Measurements from ENCODE around the gene CHRNA10.

The CHRNA10 gene

DNA sequence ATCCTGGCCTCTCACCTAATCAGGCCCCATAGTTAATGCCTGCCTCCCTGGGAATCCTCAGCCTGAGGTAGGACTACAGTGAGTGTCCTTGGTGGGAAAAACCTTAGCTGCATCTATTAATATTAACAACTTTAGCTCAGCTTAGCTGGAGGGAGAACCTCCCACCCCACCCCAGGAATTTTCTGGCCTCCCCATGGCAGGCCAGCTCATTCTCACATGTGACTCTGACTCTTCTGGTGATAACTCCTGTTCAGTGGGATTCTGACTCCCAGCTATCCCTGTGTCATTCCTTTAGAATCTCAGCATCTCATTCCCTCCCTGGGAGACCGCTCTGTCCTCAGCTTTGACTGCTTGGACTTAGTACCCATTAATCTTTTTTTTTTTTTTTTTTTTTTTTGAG, 43.9 kb downstream of the CHRNA10 start:
- no peak for DNase-seq

DNA sequence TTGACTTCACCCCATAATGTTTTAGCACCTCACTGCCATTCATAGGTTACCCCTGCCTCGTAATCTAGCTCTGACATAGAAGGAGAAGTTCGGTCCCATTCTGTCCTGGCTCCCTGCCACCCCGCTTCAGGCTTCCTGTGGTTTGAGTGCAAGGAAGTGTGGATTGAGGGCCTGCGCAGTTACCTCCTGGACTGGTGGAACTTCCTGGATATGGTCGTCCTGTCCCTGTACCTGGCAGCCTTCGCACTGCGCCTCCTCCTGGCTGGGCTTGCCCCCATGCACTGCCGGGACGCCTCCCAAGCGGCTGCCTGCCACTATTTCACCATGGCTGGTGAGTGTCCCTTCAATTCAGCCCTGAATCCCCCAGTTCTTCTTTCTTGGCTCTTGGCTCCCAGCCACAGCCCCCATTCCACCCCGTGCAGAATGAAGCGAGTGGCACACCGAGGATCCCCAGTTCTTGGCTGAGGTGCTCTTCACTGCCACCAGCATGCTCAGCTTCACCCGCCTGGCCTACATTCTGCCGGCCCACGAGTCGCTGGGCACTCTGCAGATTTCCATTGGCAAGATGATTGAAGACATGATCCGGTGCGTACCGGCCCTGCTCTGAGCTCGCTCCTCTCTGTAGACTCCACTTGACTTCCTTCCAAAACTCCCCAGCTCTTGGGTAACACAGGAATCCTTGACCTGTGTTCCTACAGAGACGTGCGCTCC, 44.8 kb downstream of the CHRNA10 start:
- DNase-seq, result no peak

- DNase-seq, result no peak
Observed at GRCh38 chr11:3623767-3624458, 47.3 kb downstream of the CHRNA10 start.

DNA sequence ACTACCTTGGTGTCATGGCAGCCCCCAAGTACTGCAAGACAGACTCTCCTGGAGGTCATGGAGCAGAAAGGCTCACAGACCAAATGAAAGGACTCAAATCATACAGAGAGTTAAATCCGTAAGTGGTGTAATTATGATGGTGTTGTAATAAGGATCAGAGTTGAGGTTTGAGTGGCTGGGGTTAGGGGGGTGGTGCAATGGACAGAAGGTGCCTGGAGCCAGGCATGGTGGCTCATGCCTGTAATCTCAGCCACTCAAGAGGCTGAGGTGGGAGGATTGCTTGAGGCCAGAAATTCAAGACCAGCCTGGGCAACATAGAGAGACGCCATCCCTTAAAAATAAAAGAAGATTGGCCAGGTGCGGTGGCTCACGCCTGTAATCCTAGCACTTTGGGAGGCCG, 48.1 kb downstream of the CHRNA10 start:
- DNase-seq, result no peak

DNA sequence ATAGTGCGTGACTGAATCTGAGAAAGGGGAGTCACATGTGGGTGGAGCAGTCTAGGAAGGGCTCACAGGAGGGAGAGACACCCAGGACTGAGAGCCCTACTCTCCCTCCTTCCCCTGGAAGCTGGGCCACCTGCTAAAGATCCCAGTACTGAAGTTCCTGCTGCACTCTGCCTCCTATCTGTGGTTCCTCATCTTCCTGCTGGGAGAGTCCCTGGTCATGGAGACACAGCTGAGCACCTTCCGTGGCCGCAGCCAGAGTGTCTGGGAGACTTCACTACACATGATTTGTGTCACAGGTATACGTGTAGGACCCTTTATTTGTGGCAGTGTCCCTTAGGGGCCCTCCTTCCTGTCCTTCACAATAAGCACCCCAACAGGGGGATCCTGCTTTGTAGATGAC, 48.7 kb downstream of the CHRNA10 start:
- DNase-seq, result no peak

- no peak for DNase-seq
Observed at GRCh38 chr11:3617990-3618389, 53.2 kb downstream of the CHRNA10 start.

DNA sequence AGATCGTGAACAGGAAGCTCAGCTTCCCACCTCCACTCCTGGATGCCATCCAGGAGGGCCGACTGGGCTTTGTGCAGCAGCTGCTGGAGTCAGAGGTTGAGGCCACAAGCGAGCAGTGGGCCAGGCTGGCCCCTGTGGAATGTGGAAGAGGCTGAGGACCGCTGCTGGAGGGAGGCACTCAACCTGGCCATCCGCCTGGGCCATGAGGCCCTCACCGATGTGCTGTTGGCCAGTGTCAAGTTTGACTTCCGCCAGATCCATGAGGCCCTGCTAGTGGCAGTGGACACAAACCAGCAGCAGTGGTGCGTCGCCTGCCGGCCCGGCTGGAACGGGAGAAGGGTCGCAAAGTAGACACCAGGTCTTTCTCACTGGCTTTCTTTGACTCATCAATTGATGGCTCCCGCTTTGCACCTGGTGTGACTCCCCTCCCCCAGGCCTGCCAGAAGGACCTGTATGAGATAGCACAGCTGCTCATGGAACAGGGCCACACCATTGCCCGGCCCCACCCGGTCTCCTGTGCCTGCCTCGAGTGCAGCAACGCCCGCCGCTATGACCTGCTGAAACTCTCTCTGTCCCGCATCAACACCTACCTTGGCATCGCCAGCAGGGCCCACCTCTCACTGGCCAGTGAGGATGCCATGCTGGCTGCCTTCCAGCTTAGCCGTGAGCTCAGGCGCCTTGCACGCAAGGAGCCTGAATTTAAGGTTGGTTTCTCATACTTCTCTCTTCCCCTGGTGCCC, 54.3 kb downstream of the CHRNA10 start:
- DNase-seq, result no peak

GRCh38 chr11:3615998-3616397, 55.2 kb downstream of the CHRNA10 start:
- DNase-seq, result no peak

Measured in retina (tissue), 1 donor.